Stimulated activated CD4-positive, alpha-beta T cell treated with anti-CD3 and anti-CD28 coated beads, Interleukin-4, amount 100 ng/mL, for 24 hours (primary cell): ENCODE data around the gene C1QTNF6.

Experiments
- DNase-seq: peaks from one replicate; pipeline ENCODE4 v3.0.0-alpha.2; 2020

C1QTNF6 gene

GRCh38 chr22:37188901-37189466 lies 937 bp upstream of the C1QTNF6 start:
- DNase-seq, result no peak

GRCh38 chr22:37187552-37187890 lies 526 bp downstream of the C1QTNF6 start:
- no peak for DNase-seq

- DNase-seq, result no peak
Observed at GRCh38 chr22:37186997-37187522, 987 bp downstream of the C1QTNF6 start.

GRCh38 chr22:37186228-37186996 lies 1.6 kb downstream of the C1QTNF6 start:
- DNase-seq, result peak; percentile 53

GRCh38 chr22:37185646-37186227 lies 2.3 kb downstream of the C1QTNF6 start:
- no peak for DNase-seq

- no peak for DNase-seq
Observed at GRCh38 chr22:37184816-37185541, 3.1 kb downstream of the C1QTNF6 start.

GRCh38 chr22:37184380-37184755 lies 3.7 kb downstream of the C1QTNF6 start:
- DNase-seq, result no peak

- no peak for DNase-seq
Observed at GRCh38 chr22:37183432-37184379, 4.3 kb downstream of the C1QTNF6 start.

GRCh38 chr22:37182949-37183245 lies 5.2 kb downstream of the C1QTNF6 start:
- no peak for DNase-seq

GRCh38 chr22:37182101-37182948 lies 5.7 kb downstream of the C1QTNF6 start:
- no peak for DNase-seq

- DNase-seq, result no peak
Observed at GRCh38 chr22:37181681-37182080, 6.4 kb downstream of the C1QTNF6 start.

- DNase-seq, result no peak
Observed at GRCh38 chr22:37180531-37181231, 7.4 kb downstream of the C1QTNF6 start.

- no peak for DNase-seq
Observed at GRCh38 chr22:37179622-37180420, 8.2 kb downstream of the C1QTNF6 start.

GRCh38 chr22:37179126-37179470 lies 8.9 kb downstream of the C1QTNF6 start:
- no peak for DNase-seq

GRCh38 chr22:37178350-37179125 lies 9.5 kb downstream of the C1QTNF6 start:
- no peak for DNase-seq

GRCh38 chr22:37177755-37178154 lies 10.3 kb downstream of the C1QTNF6 start:
- no peak for DNase-seq

GRCh38 chr22:37177221-37177620 lies 10.8 kb downstream of the C1QTNF6 start:
- no peak for DNase-seq

- DNase-seq, result no peak
Observed at GRCh38 chr22:37176464-37177061, 11.5 kb downstream of the C1QTNF6 start.
